GM12878 (cell line): Measurements from ENCODE around the gene INPP5D. TPM values are rescaled to one million over a fixed set of nuclear protein-coding genes. Genes with fewer than 3 reads are reported as not detected.

Experiments
- ATAC-seq: fragments of 200-7000 bp; cut with Tn5 transposase; 3 replicates; pipeline ENCODE4 v1.9.1; 2020; ENCODE audit warnings: mild to moderate bottlenecking, moderate library complexity
- BruUV-seq: library from RNA; stranded (reverse); fragments of 400-500 nt; replicated peaks from 2 replicates; lab custom pipeline; 2021; lab: Mats Ljungman, UMichigan
- CTCF ChIA-PET: fragments of 300-600 bp; sonication (Branson Sonifier 250); formaldehyde crosslinking; extraction: SDS; loops from one replicate; lab custom pipeline; 2021; ENCODE audit warnings: inconsistent platforms; lab: Yijun Ruan, JAX
- POLR2A ChIA-PET: fragments of 350-600 bp; formaldehyde crosslinking; extraction: SDS; loops from one replicate; lab custom pipeline; 2021; ENCODE audit warnings: inconsistent platforms; lab: Charles Lee
- RAD21 ChIA-PET: fragments of 300-600 bp; sonication (Branson Sonifier 250); formaldehyde crosslinking; loops from one replicate; lab custom pipeline; 2023; ENCODE audit warnings: antibody characterized with exemption; ENCODE audit not compliant: unreplicated experiment; lab: Charles Lee
- SMC1A ChIA-PET: fragments of 300-600 bp; sonication (Branson Sonifier 250); formaldehyde crosslinking; loops from one replicate; lab custom pipeline; 2023; ENCODE audit not compliant: unreplicated experiment, uncharacterized antibody; lab: Charles Lee
- DNase-seq: peaks from one replicate; pipeline ENCODE4 v3.0.0-alpha.2; 2011; ENCODE audit warnings: low read depth, low spot score
- FAIRE-seq: peaks from 3 replicates; lab custom pipeline; 2011; peaks lifted over from hg19 to GRCh38; lab: Jason Lieb, UNC
- H2AFZ ChIP-seq: 2 replicates; pipeline ENCODE4 v1.6.0; 2011; ENCODE audit warnings: low read depth, low read length, control low read depth; ENCODE audit not compliant: control insufficient read depth
- H3K27ac ChIP-seq: 2 replicates; pipeline ENCODE4 v1.5.1; 2011; ENCODE audit warnings: control low read depth; ENCODE audit not compliant: control insufficient read depth, insufficient read depth
- H3K27me3 ChIP-seq, 2 experiments: replicated peaks in 1 of 2; 2 replicates each; pipeline versions ENCODE4 v1.6.0 to v1.6.1; 2011; ENCODE audit warnings: low read length in 1 of 2; ENCODE audit not compliant: control insufficient read depth in 2 of 2, insufficient read depth in 2 of 2
- H3K36me3 ChIP-seq, 2 experiments: 2 replicates each; pipeline ENCODE4 v1.5.1; 2011; ENCODE audit warnings: low read length in 1 of 2; ENCODE audit not compliant: control insufficient read depth in 2 of 2, insufficient read depth in 2 of 2
- H3K4me1 ChIP-seq: 2 replicates; pipeline ENCODE4 v1.6.1; 2011; ENCODE audit warnings: mild to moderate bottlenecking, low read length, moderate library complexity, mixed read lengths; ENCODE audit not compliant: control insufficient read depth, insufficient read depth
- H3K4me2 ChIP-seq: 2 replicates; pipeline ENCODE4 v1.6.0; 2011; ENCODE audit warnings: control low read depth; ENCODE audit not compliant: control insufficient read depth, insufficient read depth
- H3K4me3 ChIP-seq: fragments of 200-600 bp; sonication (generic); 2 replicates; pipeline ENCODE4 v1.5.1; 2016
- H3K79me2 ChIP-seq: 2 replicates; pipeline ENCODE4 v1.6.0; 2011; ENCODE audit warnings: low read length; ENCODE audit not compliant: control insufficient read depth, insufficient read depth
- H3K9ac ChIP-seq: 2 replicates; pipeline ENCODE4 v1.8.0; 2011; ENCODE audit warnings: low read length, control low read depth, mixed read lengths; ENCODE audit not compliant: control insufficient read depth, insufficient read depth
- H3K9me3 ChIP-seq: replicated peaks from 3 replicates; pipeline ENCODE4 v1.5.1; 2011; ENCODE audit warnings: mild to moderate bottlenecking, low read length; ENCODE audit not compliant: control insufficient read depth, insufficient read depth
- H4K20me1 ChIP-seq: 2 replicates; pipeline ENCODE4 v1.6.0; 2011; ENCODE audit not compliant: control insufficient read depth, insufficient read depth
- BCL3 ChIP-seq: IDR thresholded peaks from 2 replicates; pipeline ENCODE4 v1.6.1; 2011; ENCODE audit warnings: borderline replicate concordance, low read depth, mild to moderate bottlenecking, moderate library complexity, low read length; ENCODE audit not compliant: insufficient read depth, poor library complexity, severe bottlenecking
- EED ChIP-seq: sonication (generic); IDR thresholded peaks from 2 replicates; pipeline ENCODE4 v1.6.1; 2016; ENCODE audit warnings: antibody characterized with exemption, low read depth
- MYC ChIP-seq: IDR thresholded peaks from 2 replicates; pipeline ENCODE4 v1.6.1; 2011; ENCODE audit warnings: mild to moderate bottlenecking, low read length, moderate library complexity, inconsistent platforms; ENCODE audit not compliant: insufficient read depth, insufficient replicate concordance, insufficient read length, severe bottlenecking
- STAT1 ChIP-seq: fragments of 450-650 bp; conservative IDR thresholded peaks from 2 replicates; pipeline ENCODE4 v1.6.1; 2014; ENCODE audit warnings: antibody characterized with exemption, mild to moderate bottlenecking
- TCF3 ChIP-seq: IDR thresholded peaks from 2 replicates; pipeline ENCODE4 v1.6.1; 2012; ENCODE audit warnings: low read depth, mild to moderate bottlenecking, low read length, borderline replicate concordance; ENCODE audit not compliant: insufficient read depth
- YY1 ChIP-seq: IDR thresholded peaks from 2 replicates; pipeline ENCODE4 v1.6.1; 2011; ENCODE audit warnings: low read depth, mild to moderate bottlenecking, low read length
- ZBED1 ChIP-seq: IDR thresholded peaks from 2 replicates; pipeline ENCODE4 v1.6.1; 2016; ENCODE audit warnings: borderline replicate concordance
- ZNF207 ChIP-seq: fragments of 450-650 bp; IDR thresholded peaks from 2 replicates; pipeline ENCODE4 v1.6.1; 2014; ENCODE audit warnings: antibody characterized with exemption, mild to moderate bottlenecking, borderline replicate concordance
- ZNF622 ChIP-seq: fragments of 450-650 bp; IDR thresholded peaks from 2 replicates; pipeline ENCODE4 v1.6.1; 2017; ENCODE audit warnings: mild to moderate bottlenecking, inconsistent platforms
- WGBS: methylation state at CpG from one replicate; pipeline ENCODE4 v1.1.6; 2016; ENCODE audit warnings: low lambda C conversion rate; ENCODE audit not compliant: insufficient replicate concordance, insufficient coverage; ENCODE audit errors: missing lambda C conversion rate; 5-methylcytosine and 5-hydroxymethylcytosine counted together
- in situ Hi-C: fragments of 300-500 bp; cut with MboI; formaldehyde crosslinking; loops from 9 replicates; pipeline ENCODE4 v1.14.3; 2018; ENCODE audit warnings: mixed read lengths
- intact Hi-C: fragments of 100-400 bp; cut with micrococcal nuclease; formaldehyde crosslinking; loops from one replicate; pipeline ENCODE4 v1.14.2; 2022; ENCODE audit not compliant: unreplicated experiment
- polyA plus RNA-seq, 11 experiments: library from polyadenylated mRNA; depleted of rRNA in 4 of 11; unstranded in 6 of 11; stranded (reverse) in 5 of 11; fragments of >200 nt; fragmentation: Nextera tagmentation in 4 of 11; fragmentation: Illumina TruSeq in 1 of 11; extraction: Ambion mirVana in 4 of 11; extraction: Trizol in 1 of 11; gene quantifications; 1 replicate in 1 of 11; 2 replicates in 10 of 11; pipeline versions ENCODE4 v1.2.1 to v1.2.3, GENCODE V29; 2011 to 2016; ENCODE audit warnings: inconsistent platforms in 2 of 11, missing spikeins in 2 of 11, low read depth in 1 of 11
- total RNA-seq, 4 experiments: library from RNA; depleted of rRNA in 3 of 4; stranded (reverse); fragments of >200 nt in 3 of 4; fragmentation: Illumina TruSeq in 1 of 4; extraction: Trizol in 1 of 4; gene quantifications; 2 replicates each; pipeline versions ENCODE4 v1.2.1 to v1.2.3, GENCODE V29; 2013 to 2021
- TF ChIP-seq, protein P1 (sequence below): fragments of 450-650 bp; IDR thresholded peaks from 2 replicates; pipeline ENCODE4 v1.6.1; 2016; ENCODE audit warnings: mild to moderate bottlenecking, moderate library complexity, borderline replicate concordance

INPP5D gene
- total and polyA plus RNA-seq, 10 of the 15 experiments (the other 5 are each of a cell fraction or from before 2014, with no cell fraction given): 11.8 to 139 (median 88.8) TPM

GRCh38 chr2:233165895-233166661 is 105.9 kb downstream of the INPP5D start (continued):
- TF ChIP-seq, protein P1, sequence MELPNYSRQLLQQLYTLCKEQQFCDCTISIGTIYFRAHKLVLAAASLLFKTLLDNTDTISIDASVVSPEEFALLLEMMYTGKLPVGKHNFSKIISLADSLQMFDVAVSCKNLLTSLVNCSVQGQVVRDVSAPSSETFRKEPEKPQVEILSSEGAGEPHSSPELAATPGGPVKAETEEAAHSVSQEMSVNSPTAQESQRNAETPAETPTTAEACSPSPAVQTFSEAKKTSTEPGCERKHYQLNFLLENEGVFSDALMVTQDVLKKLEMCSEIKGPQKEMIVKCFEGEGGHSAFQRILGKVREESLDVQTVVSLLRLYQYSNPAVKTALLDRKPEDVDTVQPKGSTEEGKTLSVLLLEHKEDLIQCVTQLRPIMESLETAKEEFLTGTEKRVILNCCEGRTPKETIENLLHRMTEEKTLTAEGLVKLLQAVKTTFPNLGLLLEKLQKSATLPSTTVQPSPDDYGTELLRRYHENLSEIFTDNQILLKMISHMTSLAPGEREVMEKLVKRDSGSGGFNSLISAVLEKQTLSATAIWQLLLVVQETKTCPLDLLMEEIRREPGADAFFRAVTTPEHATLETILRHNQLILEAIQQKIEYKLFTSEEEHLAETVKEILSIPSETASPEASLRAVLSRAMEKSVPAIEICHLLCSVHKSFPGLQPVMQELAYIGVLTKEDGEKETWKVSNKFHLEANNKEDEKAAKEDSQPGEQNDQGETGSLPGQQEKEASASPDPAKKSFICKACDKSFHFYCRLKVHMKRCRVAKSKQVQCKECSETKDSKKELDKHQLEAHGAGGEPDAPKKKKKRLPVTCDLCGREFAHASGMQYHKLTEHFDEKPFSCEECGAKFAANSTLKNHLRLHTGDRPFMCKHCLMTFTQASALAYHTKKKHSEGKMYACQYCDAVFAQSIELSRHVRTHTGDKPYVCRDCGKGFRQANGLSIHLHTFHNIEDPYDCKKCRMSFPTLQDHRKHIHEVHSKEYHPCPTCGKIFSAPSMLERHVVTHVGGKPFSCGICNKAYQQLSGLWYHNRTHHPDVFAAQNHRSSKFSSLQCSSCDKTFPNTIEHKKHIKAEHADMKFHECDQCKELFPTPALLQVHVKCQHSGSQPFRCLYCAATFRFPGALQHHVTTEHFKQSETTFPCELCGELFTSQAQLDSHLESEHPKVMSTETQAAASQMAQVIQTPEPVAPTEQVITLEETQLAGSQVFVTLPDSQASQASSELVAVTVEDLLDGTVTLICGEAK: no peak
- TF ChIP-seq ZNF207 (no peak), YY1 (no peak), ZBED1 (no peak), MYC (no peak)
- TF ChIP-seq, all 136 proteins: peak for 0

DNA sequence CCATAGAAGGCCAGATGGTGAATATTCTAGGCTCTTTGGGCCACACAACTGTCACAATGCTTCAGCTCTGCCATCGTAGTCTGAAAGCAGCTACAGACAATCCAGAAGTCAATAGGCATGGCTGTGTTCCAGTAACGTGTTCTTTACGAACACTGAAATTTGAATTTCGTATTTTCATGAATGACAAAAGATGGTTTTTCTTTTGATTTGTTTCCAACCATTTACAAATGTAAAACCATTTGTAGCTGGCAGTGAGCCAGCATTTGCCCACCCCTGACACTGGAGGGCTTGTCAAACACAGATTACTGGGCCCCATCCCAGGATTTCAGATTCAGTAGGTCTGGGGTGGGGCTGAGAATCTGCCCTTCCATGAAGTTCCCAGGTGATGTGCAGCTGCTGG is 108.3 kb downstream of the INPP5D start:
- in situ Hi-C loops: no loop called here
- no peak for DNase-seq
- Histone ChIP-seq H3K27me3 (no peaks in the 10 kb centered on the region), H3K4me3 (no peak overlapping the region), H3K79me2 (no peaks in the 10 kb centered on the region), H3K4me1 (no peaks in the 10 kb centered on the region)
- RAD21 ChIA-PET: no interaction called here
- no TSS peak for BruUV-seq
- intact Hi-C loops: no loop called here
- TF ChIP-seq STAT1 (no peak), BCL3 (no peak), TCF3 (no peak), EED (no peak), ZNF622 (no peak)
- TF ChIP-seq, all 136 proteins: peak for 0
- no peak overlapping the region for H2AFZ ChIP-seq
- H3K9ac ChIP-seq: no peak overlapping the region
- SMC1A ChIA-PET: no interaction called here
- H4K20me1 ChIP-seq: no peaks in the 10 kb centered on the region
- no peak overlapping the region for H3K27ac ChIP-seq
- CTCF ChIA-PET: interaction anchor here (0.6 kb wide), 1 partner anchor 34 kb away, joined by 3 read pairs; no protein-coding TSS in a partner anchor
- FAIRE-seq (no peak), ATAC-seq (no peak)
- no peak overlapping the region for H3K4me2 ChIP-seq
- WGBS: 97% methylated on average over 4 of the region's 4 CpGs
- POLR2A ChIA-PET: no interaction called here
- peaks cover 53 to 61% of the 10 kb centered on the region in 2 experiments for H3K36me3 ChIP-seq
- H3K9me3 ChIP-seq: no peaks in the 10 kb centered on the region
